ENCODE data around the gene ZNF341. TPM values are rescaled to one million over a fixed set of nuclear protein-coding genes. Genes with fewer than 3 reads are reported as not detected.

ZNF341 gene
- total RNA-seq, 1 experiment from 2014 or later, result 3.2 TPM

GRCh38 chr20:33701629-33702450 lies 30.0 kb upstream of the ZNF341 start:
- no peak for DNase-seq (ENCODE audit: low read depth)

DNA sequence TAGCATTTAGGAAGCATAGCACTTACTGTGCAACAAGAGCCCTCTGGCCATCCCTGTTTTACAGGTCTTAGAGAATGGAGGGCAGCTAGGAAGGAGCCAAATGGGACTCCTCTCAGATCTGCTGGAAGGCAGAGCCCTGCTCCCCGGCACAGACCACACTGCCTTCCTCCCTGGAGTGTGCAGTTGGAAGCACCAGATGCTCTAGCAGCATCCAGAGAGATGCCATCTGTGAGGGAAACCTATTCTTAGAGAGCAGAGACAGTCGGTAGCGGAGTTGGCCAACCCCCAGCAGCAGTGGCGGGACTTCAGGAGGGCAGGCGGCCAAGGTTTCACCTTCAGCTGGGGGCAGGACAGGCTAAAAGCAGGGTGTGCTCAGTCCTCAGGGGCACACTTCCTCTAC lies 28.9 kb upstream of the ZNF341 start:
- no peak for DNase-seq (ENCODE audit: low read depth)

GRCh38 chr20:33703498-33704137 lies 28.2 kb upstream of the ZNF341 start:
- DNase-seq (ENCODE audit: low read depth), result no peak

GRCh38 chr20:33704197-33704924 lies 27.4 kb upstream of the ZNF341 start:
- peak; percentile 55 for DNase-seq (ENCODE audit: low read depth)

DNA sequence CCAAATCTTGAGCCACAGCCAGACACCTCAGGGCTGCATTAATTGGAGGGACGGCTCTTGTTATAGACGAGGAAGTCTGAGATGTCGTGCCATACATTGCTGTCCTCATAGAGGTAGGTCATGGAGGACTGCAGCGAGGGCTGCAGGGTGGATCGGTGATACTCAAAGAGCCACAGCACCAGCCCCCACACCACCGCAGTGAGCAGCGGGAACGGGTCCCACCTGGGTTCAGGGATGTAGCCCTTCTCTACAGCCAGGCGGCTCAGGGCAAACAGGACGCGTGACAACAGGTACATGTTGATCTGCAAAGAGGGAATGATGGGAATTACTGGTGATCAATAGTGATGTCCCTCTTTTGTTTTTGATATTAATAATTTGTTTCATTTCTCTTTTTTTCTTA lies 24.1 kb upstream of the ZNF341 start:
- DNase-seq (ENCODE audit: low read depth), result no peak

DNA sequence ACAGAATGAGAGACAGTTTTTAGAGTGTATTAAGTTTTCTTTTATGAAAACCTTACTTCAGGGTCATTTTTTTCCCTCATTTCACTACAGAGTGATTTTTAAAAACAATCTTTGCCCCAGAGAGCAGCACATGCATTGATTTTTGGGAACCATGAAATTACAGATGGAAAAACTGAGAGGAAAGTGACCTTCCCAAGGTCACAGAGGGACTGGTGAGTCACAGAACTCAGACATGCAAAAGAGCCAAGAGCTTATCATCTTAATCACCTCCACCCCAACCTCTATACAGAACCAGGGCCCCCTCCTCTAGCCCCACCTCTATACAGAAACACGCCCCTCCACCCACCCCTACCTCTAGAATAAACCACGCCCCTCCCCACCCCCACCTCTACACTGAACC lies 22.4 kb upstream of the ZNF341 start:
- no peak for DNase-seq (ENCODE audit: low read depth)

DNA sequence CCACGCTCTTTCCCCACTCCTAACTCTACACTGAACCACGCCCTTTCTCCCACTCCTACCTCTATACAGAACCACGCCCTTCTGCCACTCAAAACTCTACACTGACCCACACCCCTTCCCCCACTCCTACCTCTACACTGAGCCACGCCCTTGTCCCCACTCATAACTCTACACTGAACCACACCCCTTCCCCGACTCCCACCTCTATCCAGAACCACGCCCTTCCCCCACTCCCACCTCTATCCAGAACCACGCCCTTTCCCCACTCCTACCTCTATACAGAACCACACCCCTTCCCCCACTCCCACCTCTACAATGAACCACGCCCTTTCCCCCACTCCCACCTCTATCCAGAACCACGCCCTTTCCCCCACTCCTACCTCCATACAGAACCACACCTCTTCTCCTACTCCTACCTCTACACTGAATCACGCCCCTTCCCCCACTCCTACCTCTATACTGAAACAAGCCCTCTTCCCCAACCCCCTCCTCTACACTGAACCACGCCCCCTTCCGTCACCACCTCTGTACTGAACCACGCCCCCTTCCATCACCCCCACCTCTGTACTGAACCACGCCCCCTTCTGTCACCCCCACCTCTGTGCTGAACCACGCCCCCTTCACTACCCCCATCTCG lies 21.8 kb upstream of the ZNF341 start:
- no peak for DNase-seq (ENCODE audit: low read depth)

DNA sequence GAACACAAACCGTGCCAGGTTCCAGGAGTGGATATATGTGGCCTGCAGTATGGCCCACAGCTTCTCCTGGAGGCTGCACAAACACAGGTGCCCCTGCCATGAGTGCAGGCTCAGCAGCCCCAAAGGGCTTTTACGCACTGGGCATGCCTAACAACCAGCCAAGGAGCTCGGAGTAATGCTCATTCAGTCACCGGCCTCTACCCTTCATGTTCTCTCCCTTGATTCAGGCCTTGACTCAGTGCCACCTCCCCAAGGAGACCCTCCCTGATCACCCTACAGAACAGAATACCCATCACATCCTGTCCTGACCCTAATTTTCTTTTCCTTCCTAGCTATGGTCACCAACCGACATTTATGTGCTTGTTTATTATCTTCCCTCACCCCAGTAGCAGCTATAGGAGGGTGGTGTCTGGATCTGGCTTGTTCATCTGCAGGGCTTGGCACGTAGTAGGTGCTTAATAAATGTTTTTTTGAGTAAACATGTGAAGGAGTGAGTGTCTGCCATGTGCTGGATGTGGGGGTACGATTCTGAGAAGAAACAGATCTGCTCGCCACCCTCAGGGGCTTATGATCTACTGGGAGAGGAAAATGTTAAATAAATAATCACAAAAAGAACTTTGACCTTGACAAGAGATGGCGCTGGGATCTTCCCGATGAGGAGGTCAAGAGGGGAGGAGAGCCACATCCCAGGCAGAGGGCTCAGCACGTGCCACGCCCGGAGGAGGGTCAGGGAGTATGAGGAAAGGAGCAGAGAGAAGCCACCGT lies 20.9 kb upstream of the ZNF341 start:
- no peak for DNase-seq (ENCODE audit: low read depth)

DNA sequence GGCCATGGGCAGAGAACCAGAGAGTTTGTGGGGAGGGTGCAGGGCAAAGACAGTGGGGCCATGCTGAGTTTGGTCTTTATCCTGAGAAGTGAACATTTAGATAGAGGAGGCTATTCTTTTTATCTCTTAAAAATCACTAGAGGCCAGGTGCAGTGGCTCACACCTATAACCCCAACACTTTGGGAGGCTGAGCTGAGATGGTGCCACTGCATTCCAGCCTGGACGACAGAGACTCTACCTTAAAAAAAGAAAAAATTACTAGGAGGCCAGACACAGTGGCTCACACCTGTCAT lies 20.4 kb upstream of the ZNF341 start:
- DNase-seq (ENCODE audit: low read depth), result no peak

GRCh38 chr20:33713865-33714367 lies 17.9 kb upstream of the ZNF341 start:
- no peak for DNase-seq (ENCODE audit: low read depth)

DNA sequence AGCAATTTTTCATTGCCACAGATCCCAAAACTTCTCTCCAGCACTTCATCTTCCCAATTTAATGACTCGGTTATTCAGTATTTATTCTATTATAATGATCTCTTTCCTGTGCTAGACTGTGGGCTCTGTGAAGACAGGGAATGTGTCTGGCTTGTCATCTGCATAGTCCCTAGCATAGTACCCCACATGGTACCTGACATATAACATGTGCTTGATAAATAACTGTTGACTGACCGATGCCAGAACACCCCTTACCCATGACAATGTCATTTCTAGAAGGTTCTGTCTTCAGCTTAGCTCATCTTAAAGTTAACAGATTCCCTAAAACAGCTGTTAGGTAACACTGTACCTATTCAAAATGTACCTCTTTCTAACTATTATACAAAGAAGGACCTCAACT lies 15.3 kb upstream of the ZNF341 start:
- DNase-seq (ENCODE audit: low read depth), result no peak

- peak; percentile 14 for DNase-seq (ENCODE audit: low read depth)
Observed at GRCh38 chr20:33719277-33719988, 12.4 kb upstream of the ZNF341 start.

DNA sequence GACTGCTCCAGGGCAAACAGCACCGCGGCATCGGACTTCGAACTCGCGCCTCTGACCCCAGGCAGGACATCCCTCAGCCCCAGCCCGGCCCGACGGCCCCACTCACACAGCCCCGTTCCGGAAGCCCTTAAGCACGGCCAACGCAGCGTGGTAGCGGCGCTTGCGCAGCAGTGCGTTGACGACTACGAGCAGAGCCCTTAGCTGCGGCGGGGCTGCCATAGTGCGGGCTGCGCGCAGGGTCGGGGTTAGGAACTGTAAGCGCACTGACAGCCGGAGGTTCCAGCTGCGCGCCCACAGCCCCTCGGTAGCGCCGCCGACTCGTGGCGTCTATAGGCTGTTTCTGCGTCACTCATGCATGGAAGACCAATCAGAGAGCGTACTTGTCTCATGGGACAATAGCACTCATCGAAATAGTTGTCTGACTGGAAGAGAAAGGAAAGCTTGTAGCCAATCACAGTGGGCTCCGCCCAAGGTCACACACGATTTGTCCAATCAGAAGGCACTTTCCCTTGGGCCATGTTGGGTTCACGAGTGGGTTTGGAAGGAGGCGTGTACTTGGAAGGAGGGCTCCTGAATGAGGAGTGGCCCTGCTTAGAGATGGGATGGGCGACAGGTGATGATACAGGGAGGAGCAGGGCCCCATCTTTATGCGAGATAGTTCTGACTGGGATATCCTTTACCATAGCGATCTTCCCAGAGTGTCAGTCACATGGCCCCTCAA lies 11.6 kb upstream of the ZNF341 start, which contains the start of gene PXMP4:
TSS of gene PXMP4 (minus strand) at position 322 of the 721 bp plus-strand sequence. CDS start at position 219, 103 bp downstream.
- DNase-seq (ENCODE audit: low read depth), result peak; percentile 97

GRCh38 chr20:33721391-33722140 lies 10.2 kb upstream of the ZNF341 start:
- no peak for DNase-seq (ENCODE audit: low read depth)

- no peak for DNase-seq (ENCODE audit: low read depth)
Observed at GRCh38 chr20:33724439-33725094, 7.2 kb upstream of the ZNF341 start.

DNA sequence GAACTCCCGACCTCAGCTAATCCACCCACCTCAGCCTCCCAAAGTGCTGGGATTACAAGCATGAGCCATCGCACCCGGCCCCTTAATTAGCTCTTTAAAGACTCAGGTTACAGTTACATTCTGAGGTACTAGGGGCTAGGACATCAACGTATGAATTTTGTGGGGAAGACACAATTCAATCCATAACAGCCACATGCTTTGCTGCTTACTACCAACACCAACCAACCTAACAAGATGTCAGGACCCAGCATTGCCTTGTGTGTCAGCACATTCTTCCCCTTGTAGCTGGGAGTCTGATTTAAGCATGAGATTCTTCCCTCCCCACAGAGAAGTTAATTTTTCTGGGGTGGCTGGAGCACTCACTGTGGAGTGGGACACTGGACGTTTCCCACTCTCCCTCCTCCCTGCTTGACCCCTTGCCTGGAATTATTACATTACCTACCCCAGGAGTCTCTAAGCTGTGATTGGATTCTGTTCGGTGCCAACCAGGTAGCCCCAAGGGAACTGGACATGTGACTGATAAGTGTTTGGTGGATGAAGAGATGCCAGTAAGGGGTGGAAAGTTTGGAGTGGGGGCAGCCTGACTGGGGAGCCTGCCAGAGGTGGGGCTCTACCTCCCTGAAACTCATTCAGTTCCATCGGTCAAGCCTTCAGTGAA lies 6.1 kb upstream of the ZNF341 start:
- DNase-seq (ENCODE audit: low read depth), result no peak

DNA sequence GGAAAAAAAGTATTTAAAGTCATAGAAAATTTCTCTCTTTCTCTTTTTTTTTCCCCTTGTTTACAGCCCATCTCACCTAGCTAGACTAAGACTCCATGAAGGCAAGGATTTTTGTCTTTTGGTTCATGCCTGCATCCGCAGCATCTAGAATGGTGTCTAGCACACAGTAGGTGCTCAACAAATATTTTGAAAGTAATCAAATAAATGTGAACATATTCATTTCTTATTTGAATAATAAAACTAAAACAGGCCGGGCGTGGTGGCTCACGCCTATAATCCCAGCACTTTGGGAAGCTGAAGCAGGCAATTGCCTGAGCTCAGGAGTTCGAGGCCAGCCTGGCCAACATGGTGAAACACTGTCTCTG lies 4.7 kb upstream of the ZNF341 start:
- DNase-seq (ENCODE audit: low read depth), result no peak

DNA sequence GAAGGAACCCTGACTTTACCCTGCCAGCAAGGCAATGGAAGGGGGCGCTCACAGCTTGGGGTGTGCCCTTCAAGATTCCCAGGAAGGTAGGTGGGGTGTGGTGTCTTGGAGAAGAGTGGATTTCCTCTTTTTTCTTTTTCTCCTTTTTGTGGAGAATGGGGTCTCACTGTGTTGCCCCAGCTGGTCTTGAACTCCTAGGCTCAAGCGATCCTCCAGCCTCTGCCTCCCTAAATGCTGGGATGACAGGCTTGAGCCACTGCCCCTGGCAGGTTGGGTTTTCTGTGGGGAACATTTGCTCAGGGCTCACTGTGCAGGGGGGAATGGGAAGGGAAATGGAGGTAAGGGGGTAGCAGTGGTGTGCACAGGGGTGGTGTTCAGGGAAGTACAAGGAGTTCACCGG lies 4.0 kb upstream of the ZNF341 start:
- DNase-seq (ENCODE audit: low read depth), result no peak

All from HT1080 (cell line).